Measurements from ENCODE around the gene GALNT11.
"Not testable (repeated sequence)": the region's sequence is repeated elsewhere in the genome, so short reads cannot be mapped to it uniquely, and the experiment has no call there.

Gene GALNT11

GRCh38 chr7:152074673-152075072 lies 49.2 kb downstream of the GALNT11 start:
- in situ Hi-C loops (cut with HindIII; ENCODE audit: low sequenced_read_pairs) = no loop called here

GRCh38 chr7:152075379-152075778 lies 49.9 kb downstream of the GALNT11 start:
- in situ Hi-C loops (cut with HindIII; ENCODE audit: low sequenced_read_pairs) = not testable (repeated sequence)

- in situ Hi-C loops (cut with HindIII; ENCODE audit: low sequenced_read_pairs) = no loop called here
These were observed 50.9 kb downstream of the GALNT11 start for GRCh38 chr7:152076324-152076821.

- in situ Hi-C loops (cut with HindIII; ENCODE audit: low sequenced_read_pairs) = no loop called here
These were observed 51.8 kb downstream of the GALNT11 start for GRCh38 chr7:152076940-152077933.

- in situ Hi-C loops (cut with HindIII; ENCODE audit: low sequenced_read_pairs) = no loop called here
These were observed 52.6 kb downstream of the GALNT11 start for GRCh38 chr7:152078025-152078424.

- in situ Hi-C loops (cut with HindIII; ENCODE audit: low sequenced_read_pairs) = no loop called here
These were observed 53.3 kb downstream of the GALNT11 start for GRCh38 chr7:152078786-152079185.

GRCh38 chr7:152081088-152081487 lies 55.6 kb downstream of the GALNT11 start:
- in situ Hi-C loops (cut with HindIII; ENCODE audit: low sequenced_read_pairs) = no loop called here

- in situ Hi-C loops (cut with HindIII; ENCODE audit: low sequenced_read_pairs) = not testable (repeated sequence)
These were observed 56.7 kb downstream of the GALNT11 start for GRCh38 chr7:152082073-152082721.

GRCh38 chr7:152085131-152085530 lies 59.7 kb downstream of the GALNT11 start:
- in situ Hi-C loops (cut with HindIII; ENCODE audit: low sequenced_read_pairs) = no loop called here

GRCh38 chr7:152086513-152086912 lies 61.0 kb downstream of the GALNT11 start:
- in situ Hi-C loops (cut with HindIII; ENCODE audit: low sequenced_read_pairs) = no loop called here

GRCh38 chr7:152089183-152089582 lies 63.7 kb downstream of the GALNT11 start:
- in situ Hi-C loops (cut with HindIII; ENCODE audit: low sequenced_read_pairs) = no loop called here

GRCh38 chr7:152090747-152091146 lies 65.3 kb downstream of the GALNT11 start:
- in situ Hi-C loops (cut with HindIII; ENCODE audit: low sequenced_read_pairs) = no loop called here

- in situ Hi-C loops (cut with HindIII; ENCODE audit: low sequenced_read_pairs) = no loop called here
These were observed 68.2 kb downstream of the GALNT11 start for GRCh38 chr7:152093717-152094116.

GRCh38 chr7:152095771-152096170 lies 70.3 kb downstream of the GALNT11 start:
- in situ Hi-C loops (cut with HindIII; ENCODE audit: low sequenced_read_pairs) = no loop called here

- in situ Hi-C loops (cut with HindIII; ENCODE audit: low sequenced_read_pairs) = no loop called here
These were observed 71.9 kb downstream of the GALNT11 start for GRCh38 chr7:152097330-152097729.

- in situ Hi-C loops (cut with HindIII; ENCODE audit: low sequenced_read_pairs) = no loop called here
These were observed 77.6 kb downstream of the GALNT11 start for GRCh38 chr7:152103066-152103465.

- in situ Hi-C loops (cut with HindIII; ENCODE audit: low sequenced_read_pairs) = no loop called here
These were observed 78.2 kb downstream of the GALNT11 start for GRCh38 chr7:152103691-152104090.

- in situ Hi-C loops (cut with HindIII; ENCODE audit: low sequenced_read_pairs) = no loop called here
These were observed 79.7 kb downstream of the GALNT11 start for GRCh38 chr7:152105205-152105604.

- in situ Hi-C loops (cut with HindIII; ENCODE audit: low sequenced_read_pairs) = no loop called here
These were observed 81.5 kb downstream of the GALNT11 start for GRCh38 chr7:152106990-152107389.

- in situ Hi-C loops (cut with HindIII; ENCODE audit: low sequenced_read_pairs) = no loop called here
These were observed 82.5 kb downstream of the GALNT11 start for GRCh38 chr7:152107945-152108344.

- in situ Hi-C loops (cut with HindIII; ENCODE audit: low sequenced_read_pairs) = no loop called here
These were observed 82.9 kb downstream of the GALNT11 start for GRCh38 chr7:152108359-152108758.

- in situ Hi-C loops (cut with HindIII; ENCODE audit: low sequenced_read_pairs) = no loop called here
These were observed 87.4 kb downstream of the GALNT11 start for GRCh38 chr7:152112829-152113228.

All from DLD1 (cell line).